ENCODE measurements around the gene MB21D2. TPM values are rescaled to one million over a fixed set of nuclear protein-coding genes. Genes with fewer than 3 reads are reported as not detected.
A peak's percentile ranks its signal among the peaks of the same experiment; 100 is the strongest.
"Not testable (repeated sequence)": the region's sequence is repeated elsewhere in the genome, so short reads cannot be mapped to it uniquely, and the experiment has no call there.

The MB21D2 gene
- total RNA-seq, 3 donors from 2014 or later: 3.0 to 4.6 (median 3.4) TPM

- no peak for DNase-seq
- no peak overlapping the region for H3K4me3 Mint-ChIP-seq
- H3K27me3 Mint-ChIP-seq (ENCODE audit: low read depth): no peaks in the 10 kb centered on the region
- ATAC-seq: no peak
- no peaks in the 10 kb centered on the region for H3K36me3 Mint-ChIP-seq (ENCODE audit: insufficient read depth)
- no peaks in the 10 kb centered on the region for H3K9me3 Mint-ChIP-seq
- peaks cover 7% of the 10 kb centered on the region for H3K4me1 Mint-ChIP-seq (ENCODE audit: low read depth)
These were observed 48.3 kb downstream of the MB21D2 start for GRCh38 chr3:192869131-192870031.

DNA sequence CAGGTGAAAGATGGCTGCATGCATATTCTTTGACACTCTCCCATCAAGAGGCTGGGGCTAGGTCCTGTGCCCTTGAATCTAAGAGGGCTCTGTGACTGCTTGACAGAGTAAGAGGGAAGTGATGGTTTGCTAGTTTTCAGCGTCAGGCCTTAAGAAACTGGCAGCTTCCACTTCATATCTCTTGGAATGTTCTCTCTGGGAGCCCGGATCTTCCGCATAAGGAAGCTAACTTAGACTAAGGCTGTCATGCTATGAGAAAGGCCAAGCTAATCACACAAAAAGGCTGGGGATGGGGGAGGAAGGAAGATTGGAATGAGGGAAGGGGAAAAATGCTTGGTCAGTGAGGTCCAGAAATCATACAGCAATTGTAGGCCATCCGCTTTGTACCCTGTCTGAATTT, 50.0 kb downstream of the MB21D2 start:
- ATAC-seq (no peak), DNase-seq (no peak)
- Mint-ChIP-seq H3K36me3 (ENCODE audit: insufficient read depth) (no peaks in the 10 kb centered on the region), H3K4me3 (no peak overlapping the region), H3K4me1 (ENCODE audit: low read depth) (peaks cover 7% of the 10 kb centered on the region), H3K9me3 (no peaks in the 10 kb centered on the region), H3K27me3 (ENCODE audit: low read depth) (no peaks in the 10 kb centered on the region)

DNA sequence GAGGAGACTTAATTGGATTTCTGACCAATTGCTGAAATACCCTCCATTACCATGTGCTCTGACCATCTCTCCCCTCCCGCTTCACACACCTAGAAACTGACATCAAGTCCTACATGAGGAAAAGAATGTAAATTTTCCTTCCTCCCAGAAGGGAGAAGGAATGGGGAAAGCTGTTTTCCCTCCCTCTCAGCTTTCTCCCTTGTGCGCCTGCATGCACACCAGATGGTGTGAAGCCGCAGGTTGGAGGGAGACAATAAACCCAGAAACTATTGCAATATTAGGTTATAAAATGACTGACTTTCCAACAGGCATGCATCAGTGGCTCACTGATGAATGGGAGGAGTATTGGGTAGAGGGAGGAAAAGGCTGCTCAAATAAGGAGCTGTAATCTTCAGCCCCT, 50.9 kb downstream of the MB21D2 start:
- Mint-ChIP-seq H3K4me3 (no peak overlapping the region), H3K36me3 (ENCODE audit: insufficient read depth) (no peaks in the 10 kb centered on the region), H3K4me1 (ENCODE audit: low read depth) (peaks cover 10% of the 10 kb centered on the region), H3K27me3 (ENCODE audit: low read depth) (no peaks in the 10 kb centered on the region), H3K9me3 (no peaks in the 10 kb centered on the region)
- no peak for DNase-seq
- no peak for ATAC-seq

DNA sequence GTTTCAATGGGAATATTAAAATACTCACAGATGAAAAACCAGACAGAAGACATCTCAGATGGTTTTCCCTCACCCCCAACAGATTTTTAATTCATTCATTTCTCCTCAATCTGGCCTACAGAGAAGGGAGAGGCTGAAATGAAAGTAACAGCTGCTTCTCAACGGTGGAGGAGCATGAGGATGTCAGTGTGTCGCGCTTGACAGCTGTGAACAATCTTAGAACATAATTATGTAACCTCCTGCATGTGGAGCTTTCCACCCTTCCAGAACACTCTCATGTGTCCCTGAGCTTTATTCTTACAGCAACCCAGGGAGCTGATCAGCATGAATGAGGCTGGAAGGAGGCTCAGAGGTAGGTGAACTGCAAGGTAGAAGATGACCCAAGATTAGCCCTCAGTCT, 52.7 kb downstream of the MB21D2 start:
- ATAC-seq: no peak
- Mint-ChIP-seq H3K4me1 (ENCODE audit: low read depth) (peaks cover 13% of the 10 kb centered on the region), H3K4me3 (no peak overlapping the region)

GRCh38 chr3:192863091-192863420, 54.6 kb downstream of the MB21D2 start:
- Mint-ChIP-seq H3K27me3 (ENCODE audit: low read depth) (no peaks in the 10 kb centered on the region), H3K36me3 (ENCODE audit: insufficient read depth) (no peaks in the 10 kb centered on the region), H3K9me3 (no peaks in the 10 kb centered on the region), H3K4me1 (ENCODE audit: low read depth) (peaks cover 21% of the 10 kb centered on the region), H3K4me3 (no peak overlapping the region)
- no peak for DNase-seq
- no peak for ATAC-seq

More for the DNA sequence above, 52.7 kb downstream of the MB21D2 start:
- DNase-seq: no peak
- no peaks in the 10 kb centered on the region for H3K9me3 Mint-ChIP-seq
- no peaks in the 10 kb centered on the region for H3K36me3 Mint-ChIP-seq (ENCODE audit: insufficient read depth)
- H3K27me3 Mint-ChIP-seq (ENCODE audit: low read depth): no peaks in the 10 kb centered on the region

DNA sequence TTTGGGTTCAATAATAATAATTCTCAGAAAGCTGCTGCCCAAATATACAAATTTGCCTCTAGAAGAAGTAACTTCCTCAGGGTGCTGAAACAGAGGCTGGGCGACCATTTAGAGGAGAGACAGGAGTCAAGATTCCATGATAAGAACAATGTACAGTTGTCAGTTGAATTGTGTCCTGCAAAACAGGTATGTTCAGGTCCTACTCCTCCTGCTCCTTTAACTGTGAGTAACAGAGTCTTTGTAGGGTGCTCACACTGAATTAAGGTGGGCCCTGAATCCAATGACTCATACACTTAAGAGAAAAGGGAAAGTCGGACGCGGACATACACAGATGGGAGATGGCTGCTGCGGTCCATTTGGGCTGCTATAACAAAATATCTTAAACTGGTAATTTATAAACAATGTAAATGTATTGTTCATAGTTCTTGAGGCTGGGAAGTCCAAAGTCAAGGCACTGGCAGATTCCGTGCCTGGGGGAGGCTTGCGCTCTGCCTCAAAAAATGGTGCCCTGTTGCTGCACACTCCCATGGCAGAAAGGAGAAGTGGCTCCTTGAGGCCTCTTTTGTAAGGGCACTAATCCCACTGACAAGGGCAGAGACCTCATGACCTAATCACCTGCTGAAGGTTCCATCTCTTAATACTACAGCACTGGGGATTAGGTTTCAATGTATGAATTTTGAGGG, 55.1 kb downstream of the MB21D2 start:
- H3K4me3 Mint-ChIP-seq: no peak overlapping the region

DNA sequence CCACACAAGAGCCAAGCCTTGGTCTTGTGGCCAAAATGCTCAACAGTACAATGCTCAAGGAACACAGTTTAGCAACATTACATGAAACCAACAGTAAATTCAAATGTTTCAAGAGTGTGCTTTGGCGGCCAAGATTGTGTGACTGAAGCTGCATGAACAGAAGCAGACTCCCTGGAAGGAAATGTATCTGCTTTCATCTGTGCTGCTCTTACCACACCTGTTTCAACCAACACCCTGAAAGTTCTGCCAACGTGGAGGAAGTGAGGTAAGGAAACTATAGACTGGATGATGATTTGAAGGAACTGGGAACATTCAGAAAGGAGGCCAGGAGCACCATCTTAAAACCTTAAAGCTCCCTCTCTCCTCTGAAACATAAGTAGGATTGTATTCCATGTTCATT, 55.7 kb downstream of the MB21D2 start:
- Mint-ChIP-seq H3K27me3 (ENCODE audit: low read depth) (peaks cover 3% of the 10 kb centered on the region), H3K36me3 (ENCODE audit: insufficient read depth) (no peaks in the 10 kb centered on the region), H3K4me3 (no peak overlapping the region), H3K9me3 (no peaks in the 10 kb centered on the region), H3K4me1 (ENCODE audit: low read depth) (peaks cover 21% of the 10 kb centered on the region)
- DNase-seq (no peak), ATAC-seq (no peak)

More for the DNA sequence above, 55.1 kb downstream of the MB21D2 start:
- H3K27me3 Mint-ChIP-seq (ENCODE audit: low read depth): no peaks in the 10 kb centered on the region
- ATAC-seq: no peak
- no peaks in the 10 kb centered on the region for H3K9me3 Mint-ChIP-seq
- no peaks in the 10 kb centered on the region for H3K36me3 Mint-ChIP-seq (ENCODE audit: insufficient read depth)
- peaks cover 21% of the 10 kb centered on the region for H3K4me1 Mint-ChIP-seq (ENCODE audit: low read depth)
- DNase-seq: no peak

DNA sequence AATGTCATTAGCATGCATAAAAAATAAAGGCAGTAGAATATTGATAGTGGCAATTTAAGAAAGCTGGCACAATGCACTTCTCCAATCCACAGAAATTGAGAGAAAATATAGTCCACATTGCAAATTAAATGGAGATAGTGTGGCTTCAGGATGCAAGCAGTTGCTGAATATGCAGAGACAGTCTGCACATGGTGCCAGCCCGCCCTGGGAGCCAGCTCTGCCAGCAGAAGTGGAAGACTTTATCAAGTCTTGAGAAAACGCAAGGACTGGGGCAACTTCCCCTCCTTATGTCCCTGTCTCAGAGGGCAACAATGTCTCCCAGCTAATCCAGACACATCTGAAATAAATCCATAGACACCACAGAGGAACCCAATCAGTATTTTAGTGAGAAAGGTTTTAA, 57.2 kb downstream of the MB21D2 start:
- no peak overlapping the region for H3K4me3 Mint-ChIP-seq
- peaks cover 21% of the 10 kb centered on the region for H3K4me1 Mint-ChIP-seq (ENCODE audit: low read depth)
- DNase-seq (no peak), ATAC-seq (no peak)
- H3K9me3 Mint-ChIP-seq: no peaks in the 10 kb centered on the region
- H3K27me3 Mint-ChIP-seq (ENCODE audit: low read depth): peaks cover 7% of the 10 kb centered on the region
- H3K36me3 Mint-ChIP-seq (ENCODE audit: insufficient read depth): no peaks in the 10 kb centered on the region

- no peaks in the 10 kb centered on the region for H3K9me3 Mint-ChIP-seq
- ATAC-seq (no peak), DNase-seq (no peak)
- H3K4me3 Mint-ChIP-seq: no peak overlapping the region
- H3K27me3 Mint-ChIP-seq (ENCODE audit: low read depth): peaks cover 7% of the 10 kb centered on the region
- no peaks in the 10 kb centered on the region for H3K36me3 Mint-ChIP-seq (ENCODE audit: insufficient read depth)
- H3K4me1 Mint-ChIP-seq (ENCODE audit: low read depth): peaks cover 14% of the 10 kb centered on the region
These were observed 58.6 kb downstream of the MB21D2 start for GRCh38 chr3:192858849-192859585.

DNA sequence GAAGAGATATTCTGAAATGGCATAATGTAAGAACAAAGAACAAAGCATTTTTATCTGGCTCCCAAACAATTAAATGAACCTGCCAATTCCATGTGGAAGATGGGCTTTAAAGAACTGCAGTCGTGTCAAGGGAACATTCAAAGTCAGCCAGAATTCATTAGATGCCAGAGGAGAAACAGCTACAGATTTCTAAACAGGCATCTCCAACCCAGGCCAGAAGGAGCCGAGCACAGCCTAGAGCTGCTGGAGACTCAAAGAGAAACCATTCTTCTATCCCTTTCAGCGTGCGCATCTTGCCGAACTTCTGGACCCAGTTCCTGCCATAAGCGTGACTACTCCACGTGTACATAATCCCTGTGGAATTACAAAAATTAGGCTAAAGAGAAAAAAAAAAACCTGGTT, 60.4 kb downstream of the MB21D2 start:
- no peak for DNase-seq
- ATAC-seq: no peak
- H3K36me3 Mint-ChIP-seq (ENCODE audit: insufficient read depth): no peaks in the 10 kb centered on the region
- H3K4me1 Mint-ChIP-seq (ENCODE audit: low read depth): peaks cover 20% of the 10 kb centered on the region
- peaks cover 7% of the 10 kb centered on the region for H3K27me3 Mint-ChIP-seq (ENCODE audit: low read depth)
- H3K4me3 Mint-ChIP-seq: no peak overlapping the region
- H3K9me3 Mint-ChIP-seq: no peaks in the 10 kb centered on the region

GRCh38 chr3:192855434-192855833, 62.2 kb downstream of the MB21D2 start:
- Mint-ChIP-seq H3K4me1 (ENCODE audit: low read depth) (peaks cover 25% of the 10 kb centered on the region), H3K36me3 (ENCODE audit: insufficient read depth) (no peaks in the 10 kb centered on the region), H3K27me3 (ENCODE audit: low read depth) (peaks cover 7% of the 10 kb centered on the region), H3K9me3 (no peaks in the 10 kb centered on the region), H3K4me3 (no peak overlapping the region)
- ATAC-seq (peak; percentile 28 to 44), DNase-seq (no peak)

DNA sequence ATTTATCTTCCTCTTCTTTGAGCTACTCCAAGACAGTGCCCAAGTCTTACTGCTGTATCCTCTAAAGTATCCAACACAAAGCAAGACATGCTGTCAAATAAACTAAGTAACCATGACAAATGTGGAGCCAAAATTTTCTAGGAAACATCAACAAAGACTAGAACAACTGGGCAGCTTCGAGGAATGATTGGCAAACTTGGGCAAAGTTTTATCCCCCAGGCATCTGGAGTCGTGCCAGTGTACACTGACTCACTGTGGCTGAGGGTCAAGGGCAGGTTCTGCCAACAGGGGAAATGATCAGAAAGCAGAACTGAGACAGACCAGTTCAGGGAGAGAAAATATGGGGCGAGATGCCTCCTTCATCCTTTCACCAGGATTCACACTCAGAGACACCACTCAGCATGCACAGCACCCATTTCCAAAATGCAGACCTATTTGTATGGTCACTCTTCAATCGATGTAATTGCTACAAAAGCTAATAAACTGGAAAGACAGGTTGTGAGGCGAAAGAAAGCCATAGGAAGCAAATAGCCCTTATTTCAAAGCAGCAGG, 65.8 kb downstream of the MB21D2 start:
- H3K9me3 Mint-ChIP-seq: no peaks in the 10 kb centered on the region

DNA sequence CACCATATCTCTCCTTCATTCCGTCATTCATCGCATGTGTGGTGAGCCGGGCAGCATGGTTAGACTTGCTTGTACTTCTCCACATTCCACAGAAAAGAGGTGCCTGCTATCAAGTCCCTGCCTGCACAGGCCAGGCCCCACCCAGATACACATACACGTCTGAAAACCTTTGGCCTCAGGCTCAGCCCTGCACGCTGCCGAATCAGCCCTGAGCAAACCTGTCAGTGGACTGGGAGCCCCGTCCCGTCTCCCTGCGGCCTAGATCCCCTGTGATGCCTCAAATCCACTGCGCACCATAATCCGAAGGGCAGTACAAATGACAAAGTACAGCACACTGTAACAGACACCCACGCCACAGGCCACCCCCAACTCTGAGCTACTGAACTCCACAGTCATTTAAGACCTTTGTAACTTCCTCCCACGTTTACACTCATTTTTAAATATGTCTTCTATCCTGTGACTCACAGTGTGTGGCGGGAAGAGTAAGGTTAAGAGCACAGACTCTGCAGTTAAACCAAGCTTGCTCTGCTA, 67.1 kb downstream of the MB21D2 start:
- H3K27me3 Mint-ChIP-seq (ENCODE audit: low read depth): no peaks in the 10 kb centered on the region
- ATAC-seq (peak; percentile 89 to 93), DNase-seq (peak; percentile 18)
- H3K9me3 Mint-ChIP-seq: no peaks in the 10 kb centered on the region
- H3K4me3 Mint-ChIP-seq: peak overlapping the region; percentile 29
- H3K36me3 Mint-ChIP-seq (ENCODE audit: insufficient read depth): no peaks in the 10 kb centered on the region
- peaks cover 36% of the 10 kb centered on the region for H3K4me1 Mint-ChIP-seq (ENCODE audit: low read depth)

More for the DNA sequence above, 65.8 kb downstream of the MB21D2 start:
- DNase-seq (no peak), ATAC-seq (no peak)
- Mint-ChIP-seq H3K36me3 (ENCODE audit: insufficient read depth) (no peaks in the 10 kb centered on the region), H3K4me1 (ENCODE audit: low read depth) (peaks cover 30% of the 10 kb centered on the region), H3K27me3 (ENCODE audit: low read depth) (peaks cover 4% of the 10 kb centered on the region), H3K4me3 (no peak overlapping the region)

- not testable (repeated sequence) for DNase-seq; H3K36me3 Mint-ChIP-seq (ENCODE audit: insufficient read depth); H3K4me3 Mint-ChIP-seq; ATAC-seq; H3K9me3 Mint-ChIP-seq; H3K27me3 Mint-ChIP-seq (ENCODE audit: low read depth)
- H3K4me1 Mint-ChIP-seq (ENCODE audit: low read depth): peaks cover 41% of the 10 kb centered on the region
These were observed 67.8 kb downstream of the MB21D2 start for GRCh38 chr3:192849821-192850220.
